HS-5 (cell line): ENCODE results near the gene MSRB1.
"Not testable (repeated sequence)": the region's sequence is repeated elsewhere in the genome, so short reads cannot be mapped to it uniquely, and the experiment has no call there.

Experiments
- DNase-seq: peaks from one replicate; pipeline ENCODE4 v3.0.0-alpha.2; 2012; ENCODE audit warnings: low read depth

The MSRB1 gene

DNA sequence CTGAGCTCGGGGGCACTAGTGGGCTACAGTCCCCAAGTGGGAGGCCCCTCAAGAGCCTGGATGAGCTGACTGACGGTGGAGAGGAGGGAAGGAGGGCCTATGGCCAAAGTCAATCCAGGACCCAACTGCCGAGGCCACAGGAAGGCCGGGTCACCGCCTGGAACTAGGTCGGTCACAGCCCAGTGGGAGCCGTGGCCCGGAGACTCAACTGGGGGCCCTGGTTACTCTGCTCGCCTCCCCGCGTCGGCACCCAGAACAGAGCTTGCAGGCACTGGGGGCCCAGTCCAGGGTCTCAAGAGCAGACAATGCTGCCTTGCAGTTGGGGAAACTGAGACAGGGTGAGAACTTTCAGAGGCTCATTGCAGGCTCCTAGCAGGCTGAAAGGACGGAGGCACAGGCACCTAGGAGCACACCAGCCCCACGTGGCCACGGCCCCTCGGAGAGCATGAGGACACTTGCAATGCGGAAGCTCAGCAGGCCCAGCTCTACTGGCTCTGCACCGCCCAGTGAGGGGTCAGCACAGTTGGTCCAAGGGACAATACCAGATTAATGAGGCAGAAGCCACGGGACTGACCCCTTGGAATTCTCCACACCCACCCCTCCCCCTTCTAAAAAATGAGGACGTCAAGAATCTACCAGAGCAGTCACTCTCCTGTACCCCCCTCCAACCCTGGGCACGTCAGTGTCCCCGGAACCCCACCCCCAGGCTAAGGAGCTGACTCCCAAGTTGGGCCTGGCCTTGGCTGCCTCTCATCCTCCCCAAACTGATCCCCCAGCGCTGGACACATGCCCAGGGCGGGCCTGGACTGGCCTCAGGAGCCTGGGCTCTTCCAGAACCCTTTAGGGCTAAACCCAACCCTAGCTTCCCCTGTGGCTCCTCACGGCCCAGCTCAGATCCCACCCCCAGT, 27.0 kb downstream of the MSRB1 start:
- no peak for DNase-seq

DNA sequence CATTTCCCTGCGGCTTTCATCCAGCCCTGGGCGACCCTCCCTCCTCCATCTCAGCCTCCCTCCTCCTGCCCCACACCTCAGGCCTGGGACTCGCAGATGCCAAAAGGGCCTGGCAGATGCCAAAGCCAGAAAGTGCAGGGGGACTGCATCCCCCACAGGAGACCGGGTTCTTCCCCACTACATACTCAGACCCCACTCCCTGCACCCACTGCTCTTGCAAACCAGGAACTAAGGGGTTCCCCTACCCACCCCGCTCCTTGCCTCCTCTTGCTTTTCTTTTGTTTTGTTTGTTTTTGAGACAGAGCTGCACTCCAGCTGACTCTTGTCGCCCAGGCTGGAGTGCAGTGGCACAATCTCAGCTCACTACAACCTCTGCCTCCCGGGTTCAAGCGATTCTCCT, 28.0 kb downstream of the MSRB1 start:
- no peak for DNase-seq

- no peak for DNase-seq
Observed at GRCh38 chr16:1914084-1914608, 28.9 kb downstream of the MSRB1 start.

DNA sequence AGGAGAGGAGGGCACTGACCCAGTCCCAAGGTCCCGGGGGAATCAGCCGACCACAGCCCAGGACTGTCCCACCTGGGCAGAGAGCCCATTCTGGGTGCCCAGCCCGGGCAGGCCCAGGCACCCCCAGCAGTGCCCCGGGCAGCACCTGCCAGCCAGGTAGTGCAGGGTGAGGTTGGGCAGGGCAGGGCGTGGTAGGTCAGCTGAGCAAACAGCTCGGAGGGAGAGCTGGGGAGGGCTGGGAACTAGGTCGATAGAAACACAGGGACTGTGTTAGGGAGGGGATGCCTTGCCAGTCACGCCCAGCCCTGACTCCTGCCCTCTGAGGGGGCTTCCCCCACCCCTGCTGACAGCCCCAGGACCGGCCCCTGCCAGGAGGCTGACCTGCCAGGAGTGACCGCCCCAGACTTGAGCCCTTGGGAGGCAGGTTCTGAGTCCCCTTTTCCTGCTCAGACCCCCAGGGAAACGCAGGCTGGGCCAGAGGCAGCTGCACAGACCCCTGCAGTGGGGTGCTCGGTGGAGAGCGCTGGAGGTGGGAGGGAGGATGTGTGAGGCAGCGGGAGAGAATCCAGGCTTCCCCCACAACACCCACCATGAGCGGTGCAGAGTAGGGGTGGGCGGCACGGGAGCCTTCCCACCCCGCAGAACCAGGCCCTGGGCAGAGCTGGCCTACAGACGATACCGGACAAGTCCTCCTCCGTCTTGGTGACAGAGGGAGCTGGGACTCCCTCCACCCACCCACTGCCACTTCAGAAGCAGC, 29.5 kb downstream of the MSRB1 start:
- DNase-seq, result no peak

DNA sequence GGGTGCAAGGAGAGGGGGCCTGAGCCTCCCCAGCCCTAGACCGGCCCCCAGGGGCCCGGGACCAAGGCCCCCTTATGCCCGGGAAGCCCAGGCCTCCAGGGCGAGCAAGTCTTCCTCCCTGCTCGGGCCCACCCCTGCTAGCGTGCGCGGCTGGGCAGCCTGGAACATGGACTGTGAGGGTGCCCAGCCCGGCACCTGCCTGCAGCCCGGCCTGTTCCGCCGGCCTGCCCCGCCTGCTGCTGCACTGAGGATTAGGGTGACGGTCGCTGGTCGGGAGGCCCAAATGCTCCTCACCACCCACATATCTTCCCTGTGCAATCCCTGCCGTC, 30.8 kb downstream of the MSRB1 start:
- DNase-seq, result no peak

DNA sequence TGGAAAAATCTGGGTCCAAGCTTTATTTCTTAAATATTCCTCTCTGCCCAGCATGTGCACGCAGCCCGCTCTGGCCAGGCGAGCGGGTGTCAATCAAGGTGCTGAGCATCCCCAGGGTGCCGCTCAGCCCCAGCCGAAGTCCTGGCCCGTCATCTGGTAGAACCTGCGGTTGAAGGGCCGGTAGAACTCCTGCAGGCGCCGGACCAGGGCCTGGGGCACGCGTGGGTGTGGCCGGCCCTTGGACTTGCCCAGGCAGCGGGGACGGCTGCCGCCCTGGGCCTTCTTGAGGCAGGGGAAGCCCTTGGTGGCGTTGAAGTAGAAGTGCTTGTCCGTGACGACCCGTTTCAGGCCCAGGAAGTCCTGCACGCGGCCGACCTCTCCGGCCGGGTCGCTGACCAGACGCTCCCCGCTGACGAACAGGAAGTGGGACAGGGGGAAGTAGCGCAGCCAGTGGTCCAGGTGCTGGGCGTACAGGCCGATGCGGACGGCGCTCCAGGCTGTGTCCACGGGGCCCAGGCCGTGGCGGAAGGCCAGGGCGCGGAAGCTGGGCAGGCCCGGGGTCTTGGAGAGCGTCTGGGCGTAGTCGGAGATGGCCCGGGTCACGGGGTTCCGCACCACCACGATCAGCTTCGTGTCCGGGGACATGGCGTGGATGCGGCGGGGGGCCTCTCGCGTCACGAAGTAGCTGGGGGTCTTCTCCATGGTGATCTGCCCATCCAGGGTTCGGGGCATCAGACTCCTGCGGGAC, 31.4 kb downstream of the MSRB1 start:
- DNase-seq, result no peak

DNA sequence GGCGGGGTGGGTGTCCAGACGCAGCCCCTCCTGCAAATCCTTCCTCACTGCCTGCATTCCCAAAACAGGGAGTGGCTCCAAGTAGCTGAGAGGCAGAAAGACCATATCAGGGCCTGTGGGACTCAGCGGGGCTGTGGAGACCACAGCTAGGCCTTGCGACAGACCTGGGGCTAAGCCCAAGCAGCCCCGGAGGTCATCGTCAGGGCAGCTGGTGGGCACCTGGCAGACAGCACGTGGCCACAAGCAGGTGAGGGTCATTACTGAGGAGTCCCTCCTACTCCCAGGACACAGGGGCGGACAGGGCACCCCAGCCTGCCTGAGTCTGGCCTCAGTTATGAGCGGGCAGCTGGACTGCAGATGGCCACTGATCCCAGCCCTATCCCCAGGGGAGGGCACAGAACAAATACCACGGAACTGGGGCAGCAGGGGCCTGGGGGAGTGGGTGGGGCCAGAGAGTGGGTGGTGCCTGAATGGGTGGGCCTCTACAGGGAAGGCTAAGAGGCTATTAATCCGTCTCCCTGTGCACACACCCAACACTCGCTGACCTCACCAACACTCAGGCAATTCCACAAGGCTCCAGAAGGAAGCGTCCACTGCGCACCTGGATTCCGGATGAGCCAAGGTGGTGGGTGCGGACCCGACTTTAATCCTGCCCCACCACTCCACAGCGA, 33.3 kb downstream of the MSRB1 start:
- no peak for DNase-seq

DNA sequence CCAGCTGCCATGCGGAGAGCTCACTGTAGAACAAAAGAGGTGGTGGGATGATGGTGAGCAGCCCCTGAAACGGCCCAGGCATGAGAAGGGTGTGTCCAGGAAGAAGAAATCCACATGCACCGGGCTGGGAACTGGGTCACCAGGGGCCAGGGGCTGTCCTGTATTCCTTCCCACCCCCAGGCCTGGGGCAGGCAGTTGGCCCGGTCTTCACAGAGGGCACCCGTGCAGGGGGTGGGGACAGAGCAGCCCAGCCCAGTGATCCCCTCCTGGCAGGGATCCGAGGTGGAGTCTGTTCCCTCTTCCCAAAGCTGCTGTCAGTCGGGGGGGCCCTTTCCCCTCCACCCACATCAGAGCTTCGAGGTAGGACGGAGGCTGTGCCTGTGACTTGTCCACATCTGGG, 34.0 kb downstream of the MSRB1 start:
- no peak for DNase-seq

DNA sequence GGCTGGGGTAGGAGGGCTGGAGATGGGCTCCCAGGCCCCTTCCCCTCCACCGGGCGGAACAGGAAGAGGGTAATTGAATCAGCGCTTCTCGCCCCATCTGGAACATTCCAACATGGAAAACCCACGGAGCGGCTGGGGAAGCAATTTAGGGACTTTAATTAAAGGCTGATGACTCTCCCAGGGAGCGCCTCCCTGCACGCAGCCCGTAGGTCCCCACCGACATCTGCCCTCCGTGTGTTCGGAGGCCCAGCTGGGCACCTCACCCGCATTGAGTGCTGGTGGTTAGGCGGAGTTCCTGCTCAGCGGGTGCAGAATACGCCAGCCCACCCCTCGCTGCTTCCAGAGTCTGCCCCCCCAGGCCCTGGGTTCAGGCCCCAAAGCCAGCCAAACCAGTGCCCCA, 34.8 kb downstream of the MSRB1 start:
- no peak for DNase-seq

DNA sequence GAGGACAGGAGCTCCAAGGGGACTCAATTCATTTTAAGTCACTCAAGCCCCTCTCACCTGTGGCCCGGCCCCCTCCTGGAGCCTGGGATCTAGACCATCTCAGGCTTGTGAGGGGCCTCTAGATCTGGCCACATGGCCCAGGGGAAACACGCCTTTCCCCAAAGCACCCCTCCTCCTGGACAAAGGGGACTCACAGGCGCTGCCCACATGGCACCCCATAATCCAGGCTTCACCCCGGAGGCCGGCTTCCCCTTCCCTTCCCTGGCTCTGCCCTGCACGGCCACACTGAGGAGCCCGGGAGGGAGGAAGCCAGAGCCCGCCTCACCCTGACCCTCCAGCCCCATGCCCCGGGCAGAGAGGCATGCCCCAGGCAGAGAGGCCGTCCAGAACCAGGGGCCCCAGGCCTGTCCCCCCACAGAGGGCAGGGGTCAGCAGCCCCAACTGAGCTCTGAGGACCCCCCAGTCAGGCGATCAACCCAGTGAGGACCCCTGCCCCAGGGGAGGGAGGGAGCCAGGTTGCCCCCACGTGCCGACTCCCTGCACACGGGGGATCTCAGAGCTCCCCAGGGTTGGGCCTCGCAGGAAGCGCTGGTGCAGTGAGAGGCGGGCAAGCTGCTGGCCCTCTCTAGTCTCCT, 35.7 kb downstream of the MSRB1 start:
- DNase-seq, result no peak

DNA sequence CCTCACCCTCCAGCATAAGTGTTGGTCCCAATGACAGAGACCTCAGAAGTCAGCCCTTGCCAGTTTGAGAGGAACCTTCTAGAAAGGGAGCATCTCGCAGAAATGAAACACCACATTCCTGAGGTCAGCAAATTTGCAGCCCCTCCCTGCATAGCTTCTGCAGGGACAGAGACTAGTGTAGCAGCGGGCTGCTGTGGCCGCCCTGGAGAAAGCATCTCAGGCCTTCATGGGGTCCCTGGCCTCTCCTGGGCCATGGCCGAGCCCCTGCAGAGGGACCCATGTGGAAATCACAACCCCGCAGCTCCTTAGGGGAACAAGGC, 36.2 kb downstream of the MSRB1 start:
- no peak for DNase-seq

GRCh38 chr16:1906055-1906845, 36.7 kb downstream of the MSRB1 start:
- no peak for DNase-seq

DNA sequence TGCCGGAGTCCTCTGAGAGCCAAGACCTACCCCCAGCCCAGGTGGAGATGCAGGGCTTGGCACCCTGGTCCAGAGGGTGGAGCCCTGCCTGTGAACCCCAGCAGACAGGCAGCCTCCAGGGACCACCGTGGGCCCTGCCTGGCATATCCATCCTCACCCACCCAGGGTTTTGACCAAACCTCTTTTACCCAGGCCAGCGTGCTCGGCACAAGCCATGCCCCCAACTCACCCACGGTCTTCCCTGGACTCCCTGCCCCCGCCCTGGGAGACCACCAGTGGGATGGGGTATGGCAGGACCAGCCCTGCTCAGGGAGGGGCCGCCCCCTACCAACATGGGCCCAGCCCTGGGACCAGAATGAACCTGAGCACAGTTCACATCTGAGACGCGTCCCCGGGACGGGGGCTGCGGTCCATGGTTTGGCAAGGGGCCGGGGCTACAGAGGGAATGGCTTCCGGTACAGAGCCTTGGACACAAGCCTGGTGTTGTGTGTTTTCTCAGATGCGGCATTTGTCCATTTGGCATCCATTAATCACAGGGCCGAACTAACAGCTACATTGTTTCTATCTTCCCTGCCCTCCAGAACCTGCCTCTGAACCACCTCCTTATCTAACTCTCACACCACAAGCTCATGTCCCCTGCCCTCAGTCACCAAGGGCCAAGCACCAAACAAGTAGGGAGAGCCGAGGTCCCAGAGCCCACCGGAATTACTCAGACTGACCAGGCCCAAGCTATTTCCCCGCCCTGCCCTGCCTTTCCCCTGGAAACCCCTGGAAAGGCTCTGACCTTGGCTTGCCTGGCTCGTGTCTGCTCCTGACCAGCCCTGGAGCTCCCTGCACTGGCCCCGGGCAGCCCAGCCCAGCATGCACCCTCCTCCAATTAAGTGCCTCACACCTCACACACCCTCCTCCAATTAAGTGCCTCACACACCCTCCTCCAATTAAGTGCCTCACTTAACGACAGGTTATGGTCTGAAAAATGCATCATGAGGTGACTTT, 38.9 kb downstream of the MSRB1 start:
- no peak for DNase-seq

DNA sequence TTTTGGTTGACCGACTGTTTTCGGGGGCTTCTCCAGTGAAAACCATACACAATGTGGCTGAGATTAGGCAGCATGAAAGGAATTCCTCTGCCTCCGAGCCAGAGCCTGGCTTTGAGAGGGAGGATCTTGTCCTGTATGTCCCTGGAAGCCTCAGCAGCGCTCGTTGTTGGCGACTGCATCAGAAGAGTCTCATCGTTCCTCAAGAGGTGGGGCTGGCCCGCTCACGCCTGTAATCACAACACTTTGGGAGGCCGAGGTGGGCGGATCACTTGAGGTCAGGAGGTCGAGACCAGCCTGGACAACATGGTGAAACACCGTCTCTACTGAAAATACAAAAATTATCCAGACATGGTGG, 39.8 kb downstream of the MSRB1 start:
- DNase-seq, result no peak

- no peak for DNase-seq
Observed at GRCh38 chr16:1902547-1903219, 40.3 kb downstream of the MSRB1 start.

DNA sequence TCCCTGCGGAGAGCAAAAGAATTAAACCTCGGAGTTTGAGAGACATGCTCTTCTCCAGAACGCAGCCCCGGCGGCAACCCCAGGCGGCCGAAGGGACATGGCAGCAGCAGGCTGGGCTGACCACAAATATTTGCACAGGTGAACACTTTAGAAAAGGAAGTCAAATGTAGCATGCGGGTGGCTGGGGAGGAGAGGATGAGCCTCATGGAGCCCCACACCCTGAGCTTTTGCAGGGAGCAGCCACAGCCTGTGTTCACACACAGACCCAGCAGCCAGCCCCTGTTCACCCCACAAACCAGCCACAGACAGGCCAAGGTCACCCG, 42.6 kb downstream of the MSRB1 start:
- DNase-seq, result no peak

DNA sequence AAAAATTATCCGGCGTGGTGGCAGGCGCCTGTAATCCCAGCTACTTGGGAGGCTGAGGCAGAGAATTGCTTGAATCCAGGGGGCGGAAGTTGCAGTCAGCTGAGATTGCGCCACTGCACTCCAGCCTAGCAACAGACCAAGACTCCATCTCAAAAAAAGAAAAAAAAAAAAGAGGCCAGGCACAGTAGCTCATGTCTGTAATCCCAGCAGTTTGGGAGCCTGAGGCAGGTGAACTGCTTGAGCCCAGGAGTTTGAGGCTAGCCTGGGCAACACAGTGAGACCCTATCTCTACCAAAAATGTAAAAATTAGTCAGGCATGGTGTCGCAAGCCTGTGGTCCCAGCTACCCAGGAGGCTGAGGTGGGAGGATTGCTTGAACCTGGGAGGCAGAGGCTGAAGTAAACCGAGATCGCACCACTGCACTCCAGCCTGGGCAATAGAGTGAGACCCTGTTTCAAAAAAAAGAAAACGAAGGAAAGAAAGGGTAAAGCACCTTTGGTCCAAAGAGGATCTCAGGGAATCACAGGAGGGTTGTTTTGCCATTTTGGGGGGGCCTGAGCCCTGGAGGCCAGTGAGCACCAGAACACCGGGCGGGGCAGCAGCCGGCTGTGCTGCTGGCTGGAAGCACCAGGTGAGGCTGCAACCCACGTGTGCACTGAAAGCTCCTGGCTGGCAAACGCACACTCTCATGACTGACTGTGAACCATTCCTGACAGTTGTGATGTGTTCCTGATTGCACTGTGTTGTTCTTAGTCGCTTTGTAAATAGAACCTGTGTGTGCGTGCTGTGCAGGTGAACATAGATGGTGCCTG, 43.2 kb downstream of the MSRB1 start:
- DNase-seq, result no peak

DNA sequence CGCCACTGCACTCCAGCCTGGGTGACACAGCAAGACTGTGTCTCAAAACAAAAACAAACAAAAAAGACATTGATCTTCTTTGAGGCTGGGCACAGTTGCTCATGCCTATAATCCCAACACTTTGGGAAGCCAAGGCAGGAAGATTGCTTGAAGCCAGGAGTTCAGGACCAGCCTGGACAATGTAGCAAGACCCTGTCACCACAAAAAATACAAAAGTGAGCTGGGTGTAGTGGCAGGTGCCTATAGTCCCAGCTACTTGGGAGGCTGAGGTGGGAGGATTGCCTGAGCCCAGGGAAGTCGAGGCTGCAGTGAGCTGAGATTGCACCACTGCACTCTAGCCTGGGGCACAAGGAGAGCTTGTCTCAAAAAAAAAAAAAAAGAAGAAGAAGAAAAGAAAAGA, 45.3 kb downstream of the MSRB1 start:
- DNase-seq, result not testable (repeated sequence)
